GM23338 (cell line): ENCODE measurements around the gene KRTAP19-7. TPM values are rescaled to one million over a fixed set of nuclear protein-coding genes. Genes with fewer than 3 reads are reported as not detected.

Experiments used
- ATAC-seq: fragments of 200-7000 bp; cut with Tn5 transposase; 3 replicates; pipeline ENCODE4 v1.9.1; 2020
- DNase-seq: peaks from one replicate; pipeline ENCODE4 v3.0.0-alpha.2; 2015; ENCODE audit warnings: low spot score
- H2AFZ ChIP-seq: fragments of 200-600 bp; sonication (generic); 2 replicates; pipeline ENCODE4 v1.8.0; 2016; ENCODE audit warnings: antibody characterized with exemption, mild to moderate bottlenecking, moderate library complexity
- H3F3A ChIP-seq: fragments of 200-600 bp; sonication (generic); replicated peaks from 2 replicates; pipeline ENCODE4 v1.8.0; 2017; ENCODE audit warnings: antibody characterized with exemption, mixed run types, low read depth
- H3K27ac ChIP-seq: fragments of 200-600 bp; sonication (generic); 2 replicates; pipeline ENCODE4 v1.6.1; 2016; ENCODE audit warnings: low read depth
- H3K27me3 ChIP-seq: fragments of 200-600 bp; sonication (generic); 2 replicates; pipeline ENCODE4 v1.8.0; 2016; ENCODE audit warnings: mild to moderate bottlenecking, mixed run types, moderate library complexity; ENCODE audit not compliant: insufficient read depth
- H3K36me3 ChIP-seq: fragments of 200-600 bp; sonication (generic); 2 replicates; pipeline ENCODE4 v1.8.0; 2016; ENCODE audit warnings: mild to moderate bottlenecking; ENCODE audit not compliant: insufficient read depth
- H3K4me1 ChIP-seq: fragments of 200-600 bp; sonication (generic); 2 replicates; pipeline ENCODE4 v1.8.0; 2016; ENCODE audit warnings: mild to moderate bottlenecking, moderate library complexity; ENCODE audit not compliant: insufficient read depth
- H3K4me2 ChIP-seq: fragments of 200-600 bp; sonication (generic); 2 replicates; pipeline ENCODE4 v1.7.1; 2017; ENCODE audit warnings: mixed run types
- H3K4me3 ChIP-seq: fragments of 200-600 bp; sonication (generic); 2 replicates; pipeline ENCODE4 v1.6.1; 2016; ENCODE audit warnings: mixed run types
- H3K79me2 ChIP-seq: fragments of 200-600 bp; sonication (generic); replicated peaks from 2 replicates; pipeline ENCODE4 v1.8.0; 2017; ENCODE audit warnings: mild to moderate bottlenecking; ENCODE audit not compliant: insufficient read depth
- H3K9me2 ChIP-seq: fragments of 200-600 bp; sonication (generic); 2 replicates; pipeline ENCODE4 v1.8.0; 2017; ENCODE audit not compliant: insufficient read depth
- H4K20me1 ChIP-seq: fragments of 200-600 bp; sonication (generic); replicated peaks from 2 replicates; pipeline ENCODE4 v1.8.0; 2017; ENCODE audit warnings: mild to moderate bottlenecking; ENCODE audit not compliant: insufficient read depth
- H3K27ac Mint-ChIP-seq: 2 replicates; pipeline ENCODE4 v1.8.0; 2020; ENCODE audit warnings: inconsistent platforms, mild to moderate bottlenecking, moderate library complexity, mixed read lengths
- H3K27me3 Mint-ChIP-seq: 3 replicates; pipeline ENCODE4 v1.8.0; 2022; ENCODE audit warnings: low read depth, mild to moderate bottlenecking, moderate library complexity, mixed read lengths, inconsistent platforms; ENCODE audit not compliant: insufficient read depth, poor library complexity
- H3K36me3 Mint-ChIP-seq: 3 replicates; pipeline ENCODE4 v1.8.0; 2021; ENCODE audit warnings: low read depth, mild to moderate bottlenecking, inconsistent platforms, moderate library complexity, mixed read lengths
- H3K4me1 Mint-ChIP-seq: 3 replicates; pipeline ENCODE4 v1.8.0; 2020; ENCODE audit warnings: mild to moderate bottlenecking, inconsistent platforms, mixed read lengths
- H3K4me3 Mint-ChIP-seq: 3 replicates; pipeline ENCODE4 v1.8.0; 2021; ENCODE audit warnings: moderate library complexity, mild to moderate bottlenecking, inconsistent platforms, mixed read lengths
- H3K9me3 Mint-ChIP-seq: 3 replicates; pipeline ENCODE4 v1.8.0; 2020; ENCODE audit warnings: moderate library complexity, mild to moderate bottlenecking, inconsistent platforms, mixed read lengths
- CREB1 ChIP-seq: fragments of 250-450 bp; sonication (Bioruptor Pico); IDR thresholded peaks from 2 replicates; pipeline ENCODE4 v1.5.0; 2020; ENCODE audit warnings: low read depth, mild to moderate bottlenecking, moderate library complexity
- EZH2 ChIP-seq: fragments of 200-600 bp; sonication (generic); IDR thresholded peaks from one replicate; pipeline ENCODE4 v1.8.0; 2017; ENCODE audit warnings: antibody characterized with exemption, mild to moderate bottlenecking, low read depth; ENCODE audit not compliant: unreplicated experiment
- NANOG ChIP-seq: IDR thresholded peaks from 2 replicates; pipeline ENCODE4 v1.6.1; 2016; ENCODE audit warnings: antibody characterized with exemption, borderline replicate concordance
- STAT1 ChIP-seq: IDR thresholded peaks from one replicate; pipeline ENCODE4 v1.6.1; 2016; ENCODE audit warnings: antibody characterized with exemption; ENCODE audit not compliant: unreplicated experiment
- ZNF331 ChIP-seq: fragments of 250-450 bp; sonication (Bioruptor Pico); IDR thresholded peaks from 2 replicates; pipeline ENCODE4 v1.5.0; 2020; ENCODE audit warnings: low read depth, mild to moderate bottlenecking, moderate library complexity
- polyA plus RNA-seq: library from polyadenylated mRNA; unstranded; fragments of >200 nt; fragmentation: Nextera tagmentation; extraction: Ambion mirVana; gene quantifications from 2 replicates; pipeline ENCODE4 v1.2.1, GENCODE V29; 2016
- total RNA-seq: library from RNA; depleted of rRNA; stranded (reverse); fragments of >200 nt; shearing (Covaris generic); gene quantifications from 2 replicates; pipeline ENCODE4 v1.2.3, GENCODE V29; 2014
- TF ChIP-seq, protein P1 (sequence below): IDR thresholded peaks from 2 replicates; pipeline ENCODE4 v1.6.1; 2016; ENCODE audit warnings: antibody characterized with exemption
- TF ChIP-seq, protein P2 (sequence below), 2 experiments: fragments of 200-600 bp in 1 of 2; sonication (generic) in 1 of 2; conservative IDR thresholded peaks; 2 replicates each; pipeline versions ENCODE4 v1.5.1 to v1.6.1; 2016 to 2017; ENCODE audit warnings: antibody characterized with exemption in 2 of 2, low read depth in 2 of 2, mild to moderate bottlenecking in 2 of 2, moderate library complexity in 1 of 2
- TF ChIP-seq, protein P3 (sequence below): fragments of 250-450 bp; sonication (Bioruptor Pico); IDR thresholded peaks from 2 replicates; pipeline ENCODE4 v1.5.0; 2020; ENCODE audit warnings: mild to moderate bottlenecking, moderate library complexity

The KRTAP19-7 gene
- total and polyA plus RNA-seq, 2 experiments from 2014 or later = not detected

DNA sequence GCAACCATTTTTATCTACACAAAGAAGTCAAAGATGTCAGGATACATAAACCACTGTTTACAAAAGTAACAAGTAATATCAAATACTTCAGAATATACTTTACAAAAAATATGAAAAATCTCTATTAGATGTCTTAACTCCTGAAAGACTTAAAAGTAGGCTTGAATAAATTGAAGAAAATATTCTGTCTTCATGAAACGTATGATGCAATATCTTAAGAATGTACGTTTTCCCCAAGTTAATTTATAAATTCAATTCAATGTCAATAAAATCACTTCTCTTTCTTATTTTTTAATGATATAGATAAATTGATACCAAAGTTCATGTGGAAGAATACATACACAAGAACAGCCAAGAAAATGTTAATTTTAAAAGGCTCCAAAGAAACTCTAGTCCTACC lies 6.0 kb downstream of the KRTAP19-7 start:
- no peak overlapping the region for H3K4me3 ChIP-seq
- no peaks in the 10 kb centered on the region for H3K36me3 Mint-ChIP-seq
- no peaks in the 10 kb centered on the region for H3F3A ChIP-seq
- H4K20me1 ChIP-seq = no peaks in the 10 kb centered on the region
- H3K9me2 ChIP-seq = no peaks in the 10 kb centered on the region
- no peaks in the 10 kb centered on the region for H3K27me3 ChIP-seq
- no peak for TF ChIP-seq EZH2
- TF ChIP-seq ZNF331 (CRISPR knock-in tag) = no peak
- TF ChIP-seq, protein P1, sequence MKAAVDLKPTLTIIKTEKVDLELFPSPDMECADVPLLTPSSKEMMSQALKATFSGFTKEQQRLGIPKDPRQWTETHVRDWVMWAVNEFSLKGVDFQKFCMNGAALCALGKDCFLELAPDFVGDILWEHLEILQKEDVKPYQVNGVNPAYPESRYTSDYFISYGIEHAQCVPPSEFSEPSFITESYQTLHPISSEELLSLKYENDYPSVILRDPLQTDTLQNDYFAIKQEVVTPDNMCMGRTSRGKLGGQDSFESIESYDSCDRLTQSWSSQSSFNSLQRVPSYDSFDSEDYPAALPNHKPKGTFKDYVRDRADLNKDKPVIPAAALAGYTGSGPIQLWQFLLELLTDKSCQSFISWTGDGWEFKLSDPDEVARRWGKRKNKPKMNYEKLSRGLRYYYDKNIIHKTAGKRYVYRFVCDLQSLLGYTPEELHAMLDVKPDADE = no peak
- no peak for TF ChIP-seq NANOG
- TF ChIP-seq, protein P2, sequence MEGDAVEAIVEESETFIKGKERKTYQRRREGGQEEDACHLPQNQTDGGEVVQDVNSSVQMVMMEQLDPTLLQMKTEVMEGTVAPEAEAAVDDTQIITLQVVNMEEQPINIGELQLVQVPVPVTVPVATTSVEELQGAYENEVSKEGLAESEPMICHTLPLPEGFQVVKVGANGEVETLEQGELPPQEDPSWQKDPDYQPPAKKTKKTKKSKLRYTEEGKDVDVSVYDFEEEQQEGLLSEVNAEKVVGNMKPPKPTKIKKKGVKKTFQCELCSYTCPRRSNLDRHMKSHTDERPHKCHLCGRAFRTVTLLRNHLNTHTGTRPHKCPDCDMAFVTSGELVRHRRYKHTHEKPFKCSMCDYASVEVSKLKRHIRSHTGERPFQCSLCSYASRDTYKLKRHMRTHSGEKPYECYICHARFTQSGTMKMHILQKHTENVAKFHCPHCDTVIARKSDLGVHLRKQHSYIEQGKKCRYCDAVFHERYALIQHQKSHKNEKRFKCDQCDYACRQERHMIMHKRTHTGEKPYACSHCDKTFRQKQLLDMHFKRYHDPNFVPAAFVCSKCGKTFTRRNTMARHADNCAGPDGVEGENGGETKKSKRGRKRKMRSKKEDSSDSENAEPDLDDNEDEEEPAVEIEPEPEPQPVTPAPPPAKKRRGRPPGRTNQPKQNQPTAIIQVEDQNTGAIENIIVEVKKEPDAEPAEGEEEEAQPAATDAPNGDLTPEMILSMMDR (conservative IDR thresholded peaks at IDR 0.05; ENCODE audit: low read depth in 2 of 2) = no peak
- TF ChIP-seq STAT1 = no peak
- TF ChIP-seq, protein P3, sequence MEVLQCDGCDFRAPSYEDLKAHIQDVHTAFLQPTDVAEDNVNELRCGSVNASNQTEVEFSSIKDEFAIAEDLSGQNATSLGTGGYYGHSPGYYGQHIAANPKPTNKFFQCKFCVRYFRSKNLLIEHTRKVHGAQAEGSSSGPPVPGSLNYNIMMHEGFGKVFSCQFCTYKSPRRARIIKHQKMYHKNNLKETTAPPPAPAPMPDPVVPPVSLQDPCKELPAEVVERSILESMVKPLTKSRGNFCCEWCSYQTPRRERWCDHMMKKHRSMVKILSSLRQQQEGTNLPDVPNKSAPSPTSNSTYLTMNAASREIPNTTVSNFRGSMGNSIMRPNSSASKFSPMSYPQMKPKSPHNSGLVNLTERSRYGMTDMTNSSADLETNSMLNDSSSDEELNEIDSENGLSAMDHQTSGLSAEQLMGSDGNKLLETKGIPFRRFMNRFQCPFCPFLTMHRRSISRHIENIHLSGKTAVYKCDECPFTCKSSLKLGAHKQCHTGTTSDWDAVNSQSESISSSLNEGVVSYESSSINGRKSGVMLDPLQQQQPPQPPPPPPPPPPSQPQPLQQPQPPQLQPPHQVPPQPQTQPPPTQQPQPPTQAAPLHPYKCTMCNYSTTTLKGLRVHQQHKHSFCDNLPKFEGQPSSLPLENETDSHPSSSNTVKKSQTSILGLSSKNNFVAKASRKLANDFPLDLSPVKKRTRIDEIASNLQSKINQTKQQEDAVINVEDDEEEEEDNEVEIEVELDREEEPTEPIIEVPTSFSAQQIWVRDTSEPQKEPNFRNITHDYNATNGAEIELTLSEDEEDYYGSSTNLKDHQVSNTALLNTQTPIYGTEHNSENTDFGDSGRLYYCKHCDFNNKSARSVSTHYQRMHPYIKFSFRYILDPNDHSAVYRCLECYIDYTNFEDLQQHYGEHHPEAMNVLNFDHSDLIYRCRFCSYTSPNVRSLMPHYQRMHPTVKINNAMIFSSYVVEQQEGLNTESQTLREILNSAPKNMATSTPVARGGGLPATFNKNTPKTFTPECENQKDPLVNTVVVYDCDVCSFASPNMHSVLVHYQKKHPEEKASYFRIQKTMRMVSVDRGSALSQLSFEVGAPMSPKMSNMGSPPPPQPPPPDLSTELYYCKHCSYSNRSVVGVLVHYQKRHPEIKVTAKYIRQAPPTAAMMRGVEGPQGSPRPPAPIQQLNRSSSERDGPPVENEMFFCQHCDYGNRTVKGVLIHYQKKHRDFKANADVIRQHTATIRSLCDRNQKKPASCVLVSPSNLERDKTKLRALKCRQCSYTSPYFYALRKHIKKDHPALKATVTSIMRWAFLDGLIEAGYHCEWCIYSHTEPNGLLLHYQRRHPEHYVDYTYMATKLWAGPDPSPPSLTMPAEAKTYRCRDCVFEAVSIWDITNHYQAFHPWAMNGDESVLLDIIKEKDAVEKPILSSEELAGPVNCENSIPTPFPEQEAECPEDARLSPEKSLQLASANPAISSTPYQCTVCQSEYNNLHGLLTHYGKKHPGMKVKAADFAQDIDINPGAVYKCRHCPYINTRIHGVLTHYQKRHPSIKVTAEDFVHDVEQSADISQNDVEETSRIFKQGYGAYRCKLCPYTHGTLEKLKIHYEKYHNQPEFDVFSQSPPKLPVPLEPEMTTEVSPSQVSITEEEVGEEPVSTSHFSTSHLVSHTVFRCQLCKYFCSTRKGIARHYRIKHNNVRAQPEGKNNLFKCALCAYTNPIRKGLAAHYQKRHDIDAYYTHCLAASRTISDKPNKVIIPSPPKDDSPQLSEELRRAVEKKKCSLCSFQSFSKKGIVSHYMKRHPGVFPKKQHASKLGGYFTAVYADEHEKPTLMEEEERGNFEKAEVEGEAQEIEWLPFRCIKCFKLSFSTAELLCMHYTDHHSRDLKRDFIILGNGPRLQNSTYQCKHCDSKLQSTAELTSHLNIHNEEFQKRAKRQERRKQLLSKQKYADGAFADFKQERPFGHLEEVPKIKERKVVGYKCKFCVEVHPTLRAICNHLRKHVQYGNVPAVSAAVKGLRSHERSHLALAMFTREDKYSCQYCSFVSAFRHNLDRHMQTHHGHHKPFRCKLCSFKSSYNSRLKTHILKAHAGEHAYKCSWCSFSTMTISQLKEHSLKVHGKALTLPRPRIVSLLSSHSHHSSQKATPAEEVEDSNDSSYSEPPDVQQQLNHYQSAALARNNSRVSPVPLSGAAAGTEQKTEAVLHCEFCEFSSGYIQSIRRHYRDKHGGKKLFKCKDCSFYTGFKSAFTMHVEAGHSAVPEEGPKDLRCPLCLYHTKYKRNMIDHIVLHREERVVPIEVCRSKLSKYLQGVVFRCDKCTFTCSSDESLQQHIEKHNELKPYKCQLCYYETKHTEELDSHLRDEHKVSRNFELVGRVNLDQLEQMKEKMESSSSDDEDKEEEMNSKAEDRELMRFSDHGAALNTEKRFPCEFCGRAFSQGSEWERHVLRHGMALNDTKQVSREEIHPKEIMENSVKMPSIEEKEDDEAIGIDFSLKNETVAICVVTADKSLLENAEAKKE (CRISPR knock-in tag) = no peak
- TF ChIP-seq CREB1 (CRISPR knock-in tag) = no peak
- no peak for ATAC-seq
- no peaks in the 10 kb centered on the region for H3K79me2 ChIP-seq
- no peaks in the 10 kb centered on the region for H3K9me3 Mint-ChIP-seq
- no peak overlapping the region for H3K4me2 ChIP-seq
- no peak overlapping the region for H3K27ac Mint-ChIP-seq
- no peak overlapping the region for H2AFZ ChIP-seq
- H3K4me1 ChIP-seq = no peaks in the 10 kb centered on the region
- no peak for DNase-seq
- H3K4me3 Mint-ChIP-seq = no peak overlapping the region
- H3K27me3 Mint-ChIP-seq = no peaks in the 10 kb centered on the region
- H3K36me3 ChIP-seq = no peaks in the 10 kb centered on the region
- H3K27ac ChIP-seq = no peak overlapping the region
- no peaks in the 10 kb centered on the region for H3K4me1 Mint-ChIP-seq
